Fibroblast of pulmonary artery (primary cell): Measurements from ENCODE around the gene TMED9.
"Not testable (repeated sequence)": the region's sequence is repeated elsewhere in the genome, so short reads cannot be mapped to it uniquely, and the experiment has no call there.

Source experiments
- DNase-seq: peaks from one replicate; pipeline ENCODE4 v3.0.0-alpha.2; 2010; ENCODE audit warnings: low read depth
- H3K4me3 ChIP-seq: replicated peaks from 2 replicates; pipeline ENCODE4 v1.5.1; 2011; ENCODE audit warnings: low read depth, mild to moderate bottlenecking, control low read depth, low read length, moderate library complexity
- TF ChIP-seq, protein P1 (sequence below): IDR thresholded peaks from 2 replicates; pipeline ENCODE4 v1.5.1; 2011; ENCODE audit warnings: mild to moderate bottlenecking, control low read depth, low read length, inconsistent platforms; ENCODE audit errors: missing control alignments

The TMED9 gene

DNA sequence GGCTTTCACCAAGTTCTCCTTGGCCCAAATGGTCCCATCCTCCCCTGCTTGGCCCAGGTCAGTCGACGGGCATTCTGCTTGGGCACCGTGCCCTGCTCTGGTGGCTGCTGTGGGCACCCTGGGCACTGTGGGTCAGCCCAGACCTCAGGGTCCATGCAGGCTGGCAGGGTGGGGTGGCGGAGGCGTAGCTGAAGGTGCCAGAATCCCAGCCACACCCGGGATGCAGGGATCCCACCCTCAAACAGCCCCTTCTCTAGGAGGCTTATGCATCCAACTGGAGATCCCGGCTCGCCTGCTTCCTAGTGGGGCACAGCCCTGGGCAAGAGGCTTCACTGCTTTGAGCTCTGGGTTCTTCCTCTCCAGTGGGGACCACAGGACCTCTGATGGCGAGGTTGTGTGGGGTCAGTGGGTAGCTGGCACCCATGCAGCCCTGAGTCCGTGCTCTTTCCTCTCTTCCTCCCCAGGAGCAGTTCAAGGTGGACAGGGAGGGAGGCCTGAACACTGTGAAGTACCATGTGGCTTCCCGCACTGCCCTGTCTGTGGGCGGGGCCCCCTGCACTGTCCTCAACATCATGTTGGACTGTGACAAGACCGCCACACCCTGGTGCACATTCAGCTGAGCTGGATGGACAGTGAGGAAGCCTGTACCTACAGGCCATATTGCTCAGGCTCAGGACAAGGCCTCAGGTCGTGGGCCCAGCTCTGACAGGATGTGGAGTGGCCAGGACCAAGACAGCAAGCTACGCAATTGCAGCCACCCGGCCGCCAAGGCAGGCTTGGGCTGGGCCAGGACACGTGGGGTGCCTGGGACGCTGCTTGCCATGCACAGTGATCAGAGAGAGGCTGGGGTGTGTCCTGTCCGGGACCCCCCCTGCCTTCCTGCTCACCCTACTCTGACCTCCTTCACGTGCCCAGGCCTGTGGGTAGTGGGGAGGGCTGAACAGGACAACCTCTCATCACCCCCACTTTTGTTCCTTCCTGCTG, 17.4 kb downstream of the TMED9 start:
- TF ChIP-seq, protein P1, sequence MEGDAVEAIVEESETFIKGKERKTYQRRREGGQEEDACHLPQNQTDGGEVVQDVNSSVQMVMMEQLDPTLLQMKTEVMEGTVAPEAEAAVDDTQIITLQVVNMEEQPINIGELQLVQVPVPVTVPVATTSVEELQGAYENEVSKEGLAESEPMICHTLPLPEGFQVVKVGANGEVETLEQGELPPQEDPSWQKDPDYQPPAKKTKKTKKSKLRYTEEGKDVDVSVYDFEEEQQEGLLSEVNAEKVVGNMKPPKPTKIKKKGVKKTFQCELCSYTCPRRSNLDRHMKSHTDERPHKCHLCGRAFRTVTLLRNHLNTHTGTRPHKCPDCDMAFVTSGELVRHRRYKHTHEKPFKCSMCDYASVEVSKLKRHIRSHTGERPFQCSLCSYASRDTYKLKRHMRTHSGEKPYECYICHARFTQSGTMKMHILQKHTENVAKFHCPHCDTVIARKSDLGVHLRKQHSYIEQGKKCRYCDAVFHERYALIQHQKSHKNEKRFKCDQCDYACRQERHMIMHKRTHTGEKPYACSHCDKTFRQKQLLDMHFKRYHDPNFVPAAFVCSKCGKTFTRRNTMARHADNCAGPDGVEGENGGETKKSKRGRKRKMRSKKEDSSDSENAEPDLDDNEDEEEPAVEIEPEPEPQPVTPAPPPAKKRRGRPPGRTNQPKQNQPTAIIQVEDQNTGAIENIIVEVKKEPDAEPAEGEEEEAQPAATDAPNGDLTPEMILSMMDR, result no peak
- H3K4me3 ChIP-seq, result no peak overlapping the region

DNA sequence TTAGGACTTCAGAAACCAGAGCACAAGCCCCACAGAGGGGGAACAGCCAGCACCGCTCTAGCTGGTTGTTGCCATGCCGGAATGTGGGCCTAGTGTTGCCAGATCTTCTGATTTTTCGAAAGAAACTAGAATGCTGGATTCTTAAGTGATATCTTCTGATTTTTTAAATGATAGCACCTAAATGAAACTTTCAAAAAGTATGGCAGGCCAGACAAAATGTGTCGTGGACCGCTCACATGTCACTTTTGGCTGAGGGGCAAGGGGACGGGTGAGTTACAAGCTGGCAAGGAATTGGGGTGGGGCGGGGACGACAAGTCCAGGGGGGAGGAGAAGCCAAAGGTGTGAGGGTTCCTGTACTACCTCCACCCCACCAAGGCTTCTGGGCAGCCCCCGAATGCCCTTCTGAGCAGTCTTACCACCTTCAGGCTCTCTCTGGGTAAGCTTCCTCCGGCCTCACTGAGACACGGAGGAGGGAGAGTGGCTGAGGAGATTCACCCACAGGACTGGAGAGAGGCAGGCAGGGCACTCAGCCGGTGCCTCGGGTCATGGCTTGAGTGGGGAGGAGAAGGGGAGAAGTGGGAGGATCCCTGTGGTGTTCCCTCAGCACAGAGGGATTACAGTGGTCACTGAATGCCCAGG, 18.2 kb downstream of the TMED9 start:
- no peak overlapping the region for H3K4me3 ChIP-seq
- TF ChIP-seq, protein P1, result no peak
- DNase-seq, result no peak

More for the DNA sequence above, 17.4 kb downstream of the TMED9 start:
- DNase-seq, result no peak

DNA sequence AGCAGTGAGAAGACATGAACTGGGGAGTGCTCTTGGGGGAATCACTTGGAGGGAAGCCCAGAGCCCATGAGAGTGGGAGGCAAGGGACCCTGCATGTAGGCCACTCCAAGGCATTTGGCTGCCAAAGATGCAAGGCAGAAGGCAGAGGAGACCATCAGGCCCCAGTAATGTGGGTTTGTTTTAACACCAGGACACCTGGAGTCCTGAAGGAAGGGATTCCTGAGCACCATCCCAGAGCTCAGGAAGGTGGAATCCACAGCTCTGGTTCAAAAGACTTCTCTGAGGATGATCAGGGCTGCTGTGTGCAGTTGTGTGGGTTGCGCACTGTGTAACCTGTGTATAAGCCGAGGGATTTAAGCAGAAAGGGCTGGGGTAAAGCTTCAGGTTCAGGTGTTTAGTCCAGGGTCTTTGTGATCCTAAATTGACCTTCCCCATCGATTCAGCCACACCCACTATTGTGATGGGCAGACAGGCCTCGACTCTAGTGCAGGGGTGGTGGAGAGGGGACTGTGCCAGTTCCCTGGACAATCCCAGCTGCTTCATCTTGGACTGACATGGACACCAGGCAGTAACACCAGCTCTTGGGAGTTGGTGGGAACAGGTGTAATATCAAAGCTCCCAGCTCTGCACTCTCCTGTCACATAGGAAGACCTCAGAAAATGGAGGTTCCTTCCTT, 18.9 kb downstream of the TMED9 start:
- TF ChIP-seq, protein P1, result no peak
- H3K4me3 ChIP-seq, result no peak overlapping the region
- DNase-seq, result no peak

DNA sequence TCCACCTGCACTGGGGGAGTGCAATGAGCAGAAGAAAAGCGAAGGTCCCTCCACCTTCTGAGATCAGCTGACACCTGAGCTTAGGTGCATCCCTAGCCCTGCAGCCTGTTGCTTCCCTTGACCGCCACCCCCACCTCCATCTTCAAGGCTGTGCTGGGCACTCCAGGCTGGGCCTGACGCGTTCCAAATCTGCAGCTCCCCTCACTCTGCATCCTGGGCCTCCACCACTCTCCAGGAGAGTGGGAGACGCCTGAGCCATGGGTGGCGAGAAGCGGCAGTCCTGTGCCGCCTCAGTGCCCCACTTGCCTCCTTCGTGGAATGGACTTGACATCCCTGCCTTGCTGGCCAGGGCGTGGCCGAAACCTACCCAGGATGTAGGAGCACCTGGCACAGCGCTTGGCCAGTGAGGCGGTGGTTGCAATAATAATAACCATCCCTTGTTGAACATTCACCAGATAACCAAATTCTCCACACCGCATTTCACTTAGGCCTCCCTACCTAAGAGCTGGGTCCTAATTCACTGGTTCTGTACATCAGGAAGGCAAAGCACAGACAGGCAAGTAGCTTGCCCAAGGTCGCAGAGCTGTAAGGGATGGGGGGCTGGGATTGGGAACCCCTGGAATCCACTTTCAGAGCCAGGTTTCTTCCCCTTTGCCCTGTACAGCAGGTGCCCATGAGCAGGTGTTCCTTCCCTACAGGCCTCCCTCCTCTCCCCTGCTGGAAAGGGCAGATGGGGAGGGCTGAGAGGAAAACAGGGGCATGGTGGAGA, 19.6 kb downstream of the TMED9 start:
- TF ChIP-seq, protein P1, result no peak
- no peak overlapping the region for H3K4me3 ChIP-seq
- no peak for DNase-seq

DNA sequence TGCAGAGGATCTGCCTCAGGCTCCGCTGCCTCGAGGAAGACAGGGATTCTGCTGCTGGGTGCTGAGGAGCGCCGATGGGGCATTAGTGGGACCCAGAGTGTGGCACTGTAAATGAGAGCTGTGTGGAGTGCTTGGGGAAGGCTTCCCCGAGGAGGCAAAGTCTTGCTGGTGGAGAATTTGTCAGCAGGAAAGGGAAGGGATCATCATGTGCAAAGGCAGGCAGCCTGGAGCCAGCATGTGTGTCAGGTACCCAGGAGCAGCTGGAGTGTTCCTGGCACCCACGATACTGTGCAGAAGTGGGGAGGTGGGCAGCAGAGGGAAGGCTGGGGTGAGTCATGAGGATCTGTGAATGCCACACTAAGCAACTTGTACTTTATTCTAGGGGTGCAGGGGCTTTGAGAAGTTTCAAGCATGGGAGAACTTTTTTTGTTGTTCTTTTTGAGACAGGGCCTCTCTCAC, 20.2 kb downstream of the TMED9 start:
- no peak overlapping the region for H3K4me3 ChIP-seq
- DNase-seq, result no peak
- TF ChIP-seq, protein P1, result no peak

DNA sequence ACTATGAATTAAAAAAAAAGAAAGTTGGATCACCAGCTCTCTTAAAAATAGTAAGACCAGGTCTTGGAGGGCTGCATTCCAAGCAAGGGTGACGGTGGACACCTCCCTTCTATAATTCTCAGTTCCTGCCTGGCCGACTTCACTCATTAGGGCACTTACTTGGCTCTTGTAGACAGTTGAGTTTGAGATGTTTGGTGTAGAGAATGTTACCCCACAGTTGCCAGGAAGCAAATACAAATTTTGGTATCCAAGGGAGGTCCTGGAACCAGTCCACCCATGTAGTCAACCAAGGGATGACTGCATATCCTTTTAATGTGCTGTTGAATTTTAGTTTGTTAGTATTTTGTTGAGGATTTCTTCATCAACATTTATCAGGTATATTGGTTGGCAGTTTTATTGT, 28.6 kb downstream of the TMED9 start:
- TF ChIP-seq, protein P1, result no peak
- no peak for DNase-seq
- H3K4me3 ChIP-seq, result no peak overlapping the region

DNA sequence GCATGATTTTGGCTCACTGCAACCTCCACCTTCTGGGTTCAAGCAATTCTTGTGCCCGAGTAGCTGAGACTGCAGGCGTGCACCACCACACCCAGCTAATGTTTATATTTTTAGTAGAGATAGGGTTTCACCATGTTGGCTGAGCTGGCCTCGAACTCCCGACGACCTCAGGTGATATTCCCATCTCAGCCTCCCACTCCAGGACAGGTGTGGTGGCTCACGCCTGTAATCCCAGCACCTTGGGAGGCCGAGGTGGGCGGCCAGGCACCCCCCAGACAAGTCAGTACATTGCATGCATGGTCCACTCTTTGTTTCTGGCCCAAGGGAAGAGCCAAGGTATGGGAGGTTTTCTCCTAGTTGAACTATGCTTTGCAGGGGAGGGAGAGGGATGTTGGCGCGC, 32.2 kb downstream of the TMED9 start:
- not testable (repeated sequence) for DNase-seq, H3K4me3 ChIP-seq

DNA sequence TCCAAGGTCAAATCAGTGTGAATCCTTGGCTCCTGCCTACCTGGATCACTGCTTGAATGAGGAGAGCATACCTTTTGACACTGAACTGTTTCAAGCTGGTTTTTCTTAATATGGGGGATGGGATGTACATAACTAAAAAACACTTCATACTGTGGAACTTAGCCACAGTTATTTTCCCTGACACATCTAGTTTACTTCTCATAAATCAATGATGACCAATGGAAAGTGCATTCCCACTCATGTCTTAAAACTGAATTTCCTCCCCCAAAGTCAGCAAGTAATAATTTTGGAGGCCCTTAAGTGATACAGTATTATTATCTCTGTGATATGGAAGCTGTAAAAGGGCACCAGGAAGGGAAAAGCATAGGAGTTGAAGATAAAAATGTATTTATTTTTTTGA, 38.2 kb downstream of the TMED9 start:
- not testable (repeated sequence) for DNase-seq, H3K4me3 ChIP-seq

DNA sequence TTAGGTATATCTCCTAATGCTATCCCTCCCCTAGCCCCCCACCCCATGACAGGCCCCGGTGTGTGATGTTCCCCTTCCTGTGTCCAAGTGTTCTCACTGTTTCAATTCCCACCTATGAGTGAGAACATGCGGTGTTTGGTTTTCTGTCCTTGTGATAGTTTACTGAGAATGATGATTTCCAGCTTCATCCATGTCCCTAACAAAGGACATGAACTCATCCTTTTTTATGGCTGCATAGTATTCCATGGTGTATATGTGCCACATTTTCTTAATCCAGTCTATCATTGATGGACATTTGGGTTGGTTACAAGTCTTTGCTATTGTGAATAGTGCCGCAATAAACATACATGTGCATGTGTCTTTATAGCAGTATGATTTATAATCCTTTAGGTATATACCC, 42.9 kb downstream of the TMED9 start:
- not testable (repeated sequence) for DNase-seq, H3K4me3 ChIP-seq

DNA sequence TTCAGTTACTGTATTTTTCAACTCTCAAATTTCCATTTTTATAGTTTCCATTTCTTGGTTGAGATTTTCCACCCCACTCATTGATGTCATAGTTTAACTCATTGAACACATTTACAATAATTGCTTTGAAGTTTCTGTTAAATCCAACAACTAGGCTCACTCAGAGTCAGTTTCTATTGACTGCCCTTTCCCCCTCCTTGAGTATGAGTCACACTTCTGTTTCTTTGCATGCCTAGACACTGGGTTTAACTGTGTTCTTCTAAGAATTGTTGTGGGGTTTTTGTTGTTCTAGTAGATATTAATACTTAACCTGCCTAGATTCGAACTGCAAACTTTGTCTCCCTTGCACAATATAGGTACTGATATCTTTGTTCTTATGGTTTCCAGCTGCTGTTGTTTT, 53.5 kb downstream of the TMED9 start:
- H3K4me3 ChIP-seq, DNase-seq: not testable (repeated sequence)
